HepG2 (cell line): ENCODE data around the gene NUTF2. TPM values are rescaled to one million over a fixed set of nuclear protein-coding genes. Genes with fewer than 3 reads are reported as not detected.
A peak's percentile ranks its signal among the peaks of the same experiment; 100 is the strongest.

Source experiments
- ATAC-seq: fragments of 200-7000 bp; cut with Tn5 transposase; 3 replicates; pipeline ENCODE4 v1.9.1; 2020; ENCODE audit warnings: mild to moderate bottlenecking, moderate library complexity
- BruUV-seq: library from RNA; stranded (reverse); fragments of 400-500 nt; replicated peaks from 2 replicates; lab custom pipeline; 2021; lab: Mats Ljungman, UMichigan
- CTCF ChIA-PET: fragments of 300-600 bp; formaldehyde crosslinking; extraction: SDS; loops from one replicate; lab custom pipeline; 2021; ENCODE audit warnings: low total read pairs, inconsistent platforms, low intra/inter-chr PET ratio; lab: Yijun Ruan, JAX
- POLR2A ChIA-PET: fragments of 350-600 bp; sonication (Branson Sonifier 250); formaldehyde crosslinking; loops from one replicate; lab custom pipeline; 2020; ENCODE audit warnings: antibody characterized with exemption, inconsistent platforms; lab: Yijun Ruan, JAX
- DNase-seq: peaks from one replicate; pipeline ENCODE4 v3.0.0-alpha.2; 2015; ENCODE audit warnings: low spot score
- FAIRE-seq: peaks from 3 replicates; lab custom pipeline; 2011; peaks lifted over from hg19 to GRCh38; lab: Jason Lieb, UNC
- H2AFZ ChIP-seq: one replicate; pipeline ENCODE4 v1.6.1; 2011; ENCODE audit warnings: low read length, inconsistent platforms
- H3K27ac ChIP-seq: fragments of 300-600 bp; 3 replicates; pipeline ENCODE4 v1.8.0; 2011; ENCODE audit warnings: mixed run types, mild to moderate bottlenecking, mixed read lengths, low read length, inconsistent platforms; ENCODE audit not compliant: insufficient read depth; ENCODE audit errors: extremely low read length
- H3K27me3 ChIP-seq, 2 experiments: fragments of 200-600 bp in 1 of 2; 2 replicates in 1 of 2; 3 replicates in 1 of 2; pipeline versions ENCODE4 v1.6.0 to v1.8.0; 2011; ENCODE audit warnings: low read length in 2 of 2, mild to moderate bottlenecking in 2 of 2, moderate library complexity in 2 of 2, inconsistent platforms in 1 of 2; ENCODE audit not compliant: insufficient read depth in 2 of 2, control insufficient read depth in 1 of 2
- H3K36me3 ChIP-seq, 2 experiments: fragments of 200-600 bp in 1 of 2; replicated peaks in 1 of 2; 2 replicates in 1 of 2; 3 replicates in 1 of 2; pipeline versions ENCODE4 v1.5.1 to v1.8.0; 2011; ENCODE audit warnings: low read length in 2 of 2, inconsistent platforms in 1 of 2; ENCODE audit not compliant: insufficient read depth in 2 of 2, control insufficient read depth in 1 of 2
- H3K4me1 ChIP-seq: 2 replicates; pipeline ENCODE4 v1.5.1; 2012; ENCODE audit warnings: low read length, inconsistent platforms; ENCODE audit not compliant: insufficient read depth
- H3K4me2 ChIP-seq: 2 replicates; pipeline ENCODE4 v1.6.0; 2011; ENCODE audit warnings: low read depth, low read length, inconsistent platforms
- H3K4me3 ChIP-seq, 3 experiments: fragments of 200-600 bp in 1 of 3; sonication (generic), shearing (Covaris generic) in 1 of 3; replicated peaks in 1 of 3; 2 replicates each; pipeline ENCODE4 v1.5.1; 2011 to 2016; ENCODE audit warnings: low read length in 3 of 3, inconsistent platforms in 2 of 3, low read depth in 2 of 3, mild to moderate bottlenecking in 2 of 3, control low read depth in 1 of 3, mixed read lengths in 1 of 3; ENCODE audit not compliant: insufficient read depth in 1 of 3
- H3K79me2 ChIP-seq: one replicate; pipeline ENCODE4 v1.6.1; 2011; ENCODE audit warnings: low read length, inconsistent platforms; ENCODE audit not compliant: insufficient read depth
- H3K9ac ChIP-seq: 2 replicates; pipeline ENCODE4 v1.6.0; 2011; ENCODE audit warnings: mild to moderate bottlenecking, low read depth, low read length, inconsistent platforms; ENCODE audit not compliant: insufficient read depth
- H3K9me3 ChIP-seq: 2 replicates; pipeline ENCODE4 v1.5.1; 2012; ENCODE audit warnings: mild to moderate bottlenecking, low read length
- H4K20me1 ChIP-seq: 2 replicates; pipeline ENCODE4 v1.6.0; 2011; ENCODE audit warnings: inconsistent platforms, mild to moderate bottlenecking, low read length, moderate library complexity; ENCODE audit not compliant: insufficient read depth
- ARID4A ChIP-seq: sonication (generic); formaldehyde crosslinking; IDR thresholded peaks from 2 replicates; pipeline ENCODE4 v1.5.0; 2020; ENCODE audit warnings: mild to moderate bottlenecking, missing genetic modification reagents, borderline replicate concordance
- BRCA1 ChIP-seq: sonication (generic); formaldehyde crosslinking; IDR thresholded peaks from 2 replicates; pipeline ENCODE4 v1.4.0; 2020; ENCODE audit warnings: missing genetic modification reagents
- DDIT3 ChIP-seq: sonication (generic); formaldehyde crosslinking; IDR thresholded peaks from 2 replicates; pipeline ENCODE4 v1.4.0; 2020; ENCODE audit warnings: mild to moderate bottlenecking, missing genetic modification reagents
- GLI4 ChIP-seq: sonication (generic); formaldehyde crosslinking; IDR thresholded peaks from 2 replicates; pipeline ENCODE4 v1.5.1; 2020; ENCODE audit warnings: missing genetic modification reagents, mild to moderate bottlenecking, moderate library complexity, borderline replicate concordance
- KAT2B ChIP-seq: fragments of 150-350 bp; IDR thresholded peaks from 2 replicates; pipeline ENCODE4 v1.6.1; 2014; ENCODE audit warnings: low read depth, low read length, borderline replicate concordance
- KDM5B ChIP-seq: sonication (generic); formaldehyde crosslinking; IDR thresholded peaks from 2 replicates; pipeline ENCODE4 v1.4.0; 2020; ENCODE audit warnings: missing genetic modification reagents, mild to moderate bottlenecking, borderline replicate concordance
- KDM6A ChIP-seq: IDR thresholded peaks from 2 replicates; pipeline ENCODE4 v1.6.1; 2016; ENCODE audit warnings: low read depth
- KMT2A ChIP-seq: sonication (generic); formaldehyde crosslinking; IDR thresholded peaks from 2 replicates; pipeline ENCODE4 v1.4.0; 2020; ENCODE audit warnings: missing genetic modification reagents
- MIXL1 ChIP-seq: IDR thresholded peaks from 2 replicates; pipeline ENCODE4 v1.6.1; 2016
- MYPOP ChIP-seq: sonication (generic); formaldehyde crosslinking; IDR thresholded peaks from 2 replicates; pipeline ENCODE4 v1.8.1; 2023; ENCODE audit warnings: mild to moderate bottlenecking, moderate library complexity, missing genetic modification reagents
- NCOA2 ChIP-seq: sonication (generic); formaldehyde crosslinking; IDR thresholded peaks from 2 replicates; pipeline ENCODE4 v1.8.0; 2022; ENCODE audit warnings: inconsistent platforms
- NR3C1 ChIP-seq: sonication (generic); formaldehyde crosslinking; IDR thresholded peaks from 2 replicates; pipeline ENCODE4 v1.4.0; 2020; ENCODE audit warnings: missing genetic modification reagents
- SRSF4 ChIP-seq: fragments of 200-400 bp; formaldehyde crosslinking; IDR thresholded peaks from one replicate; pipeline ENCODE4 v1.6.1; 2018; ENCODE audit warnings: mild to moderate bottlenecking, low read depth, low read length, moderate library complexity; ENCODE audit not compliant: poor library complexity, severe bottlenecking
- TFAP4 ChIP-seq: sonication (generic); IDR thresholded peaks from 2 replicates; pipeline ENCODE4 v1.6.1; 2016; ENCODE audit warnings: low read depth, borderline replicate concordance
- ZNF160 ChIP-seq: sonication (generic); formaldehyde crosslinking; IDR thresholded peaks from 2 replicates; pipeline ENCODE4 v1.8.0; 2022; ENCODE audit warnings: mild to moderate bottlenecking, inconsistent platforms, missing genetic modification reagents
- ZNF576 ChIP-seq: sonication (generic); formaldehyde crosslinking; IDR thresholded peaks from 2 replicates; pipeline ENCODE4 v1.4.0; 2020; ENCODE audit warnings: mild to moderate bottlenecking, missing genetic modification reagents
- WGBS: methylation state at CpG from one replicate; pipeline ENCODE4 v1.1.6; 2017; ENCODE audit warnings: low lambda C conversion rate; 5-methylcytosine and 5-hydroxymethylcytosine counted together
- in situ Hi-C: cut with HindIII; loops from 2 replicates; pipeline ENCODE4 v1.10.0; 2017; ENCODE audit warnings: low pct_unique_long_range_greater_than_20kb; ENCODE audit not compliant: extremely low pct_ligation_motif_present
- intact Hi-C: fragments of 100-400 bp; cut with micrococcal nuclease; formaldehyde crosslinking; loops from one replicate; pipeline ENCODE4 v1.10.0; 2022; ENCODE audit not compliant: unreplicated experiment
- polyA plus RNA-seq, 8 experiments: library from polyadenylated mRNA; depleted of rRNA in 3 of 8; stranded (reverse) in 7 of 8; unstranded in 1 of 8; fragments of >200 nt; fragmentation: Illumina TruSeq in 4 of 8; extraction: Trizol in 4 of 8; gene quantifications; 2 replicates each; pipeline versions ENCODE4 v1.2.1 to v1.2.3, GENCODE V29; 2011 to 2016; ENCODE audit warnings: low read depth in 4 of 8, missing spikeins in 1 of 8, mixed read lengths in 1 of 8; ENCODE audit not compliant: insufficient read depth in 1 of 8
- total RNA-seq, 5 experiments: library from RNA; depleted of rRNA; stranded (reverse); fragments of >200 nt; fragmentation: Illumina TruSeq; extraction: Trizol; gene quantifications; 2 replicates each; pipeline ENCODE4 v1.2.3, GENCODE V29; 2016; ENCODE audit warnings: low read depth in 1 of 5

NUTF2 gene
- total and polyA plus RNA-seq, 2 of the 13 experiments (the other 11 are each of a cell fraction or from before 2014, with no cell fraction given), result 168 to 214 TPM

- 1% methylated on average over 14 of the region's 14 CpGs for WGBS
- in situ Hi-C loops (no loop called here), intact Hi-C loops (loop anchor here (1.0 to 2.0 kb wide), 2 partner anchors 20 to 35 kb away; no protein-coding TSS in a partner anchor)
- H3K4me2 ChIP-seq, result peak overlapping the region; percentile 86
- FAIRE-seq (peak; percentile 63), DNase-seq (peak; percentile 60), ATAC-seq (peak; percentile 34)
- H4K20me1 ChIP-seq, result peaks cover 7% of the 10 kb centered on the region; the same call in 1 of the 2 replicates
- no peak overlapping the region for H2AFZ ChIP-seq
- TSS peak; percentile 66 for BruUV-seq
- H3K9me3 ChIP-seq, result no peaks in the 10 kb centered on the region
- no peaks in the 10 kb centered on the region for H3K36me3 ChIP-seq
- H3K4me1 ChIP-seq, result peaks cover 51% of the 10 kb centered on the region
- ChIA-PET POLR2A (interaction anchor here (1.0 to 3.0 kb wide), 7 partner anchors 11 to 87 kb away, joined by 3 to 32 read pairs (median 4); partner anchors contain the start of genes CTRL, EDC4, NRN1L and RANBP10), CTCF (interaction anchor here (1.1 kb wide), 1 partner anchor 35 kb away, joined by 3 read pairs; no protein-coding TSS in a partner anchor)
- H3K79me2 ChIP-seq, result peaks cover 40% of the 10 kb centered on the region
- peak overlapping the region; percentile 90 for H3K27ac ChIP-seq
- H3K27me3 ChIP-seq, result no peaks in the 10 kb centered on the region; a peak in 1 of 5 replicates
- H3K4me3 ChIP-seq, result peak overlapping the region; percentile 93 to 99 (median 98)
- peak overlapping the region; percentile 99 for H3K9ac ChIP-seq
- TF ChIP-seq TFAP4 (peak; percentile 61; the same call in 1 of the 2 replicates), BRCA1 (CRISPR knock-in tag) (0 out of 2 replicates have a peak, but pooled peaks have one; percentile 14), ZNF160 (CRISPR knock-in tag) (0 out of 2 replicates have a peak, but pooled peaks have one; percentile 5), NR3C1 (CRISPR knock-in tag) (no peak), KDM6A (CRISPR knock-in tag) (no peak), KDM5B (CRISPR knock-in tag) (peak; percentile 75; the same call in 1 of the 2 replicates), ARID4A (CRISPR knock-in tag) (0 out of 2 replicates have a peak, but pooled peaks have one; percentile 4), ZNF576 (CRISPR knock-in tag) (0 out of 2 replicates have a peak, but pooled peaks have one; percentile 10), NCOA2 (CRISPR knock-in tag) (0 out of 2 replicates have a peak, but pooled peaks have one; percentile 2), KAT2B (no peak), KMT2A (peak; percentile 11; the same call in 1 of the 2 replicates), MYPOP (CRISPR knock-in tag) (peak; percentile 52; the same call in 1 of the 2 replicates), GLI4 (0 out of 2 replicates have a peak, but pooled peaks have one; percentile 30), MIXL1 (CRISPR knock-in tag) (0 out of 2 replicates have a peak, but pooled peaks have one; percentile 9), SRSF4 (no peak), DDIT3 (CRISPR knock-in tag) (no peak)
Measured at GRCh38 chr16:67893743-67894399, 47.1 kb downstream of the NUTF2 start.
